NB4 (cell line): ENCODE data around the gene CAPG.

ENCODE experiments used
- CTCF ChIP-seq: IDR thresholded peaks from one replicate; pipeline ENCODE4 v1.5.1; 2012; ENCODE audit warnings: low read depth, low read length
- POLR2A ChIP-seq: IDR thresholded peaks from 2 replicates; pipeline ENCODE4 v1.6.1; 2011; ENCODE audit warnings: mild to moderate bottlenecking; ENCODE audit not compliant: insufficient read length; ENCODE audit errors: extremely low read depth

- TF ChIP-seq CTCF = no peak
- TF ChIP-seq POLR2A = no peak
Observed at GRCh38 chr2:85431570-85432205, 21.5 kb upstream of the CAPG start.
